Smooth muscle cell (in vitro differentiated cells): ENCODE measurements around the gene UBN1. TPM values are rescaled to one million over a fixed set of nuclear protein-coding genes. Genes with fewer than 3 reads are reported as not detected.

Experiments used
- DNase-seq: peaks from one replicate; lab custom pipeline; 2025; ENCODE audit not compliant: unreplicated experiment; lab: John Stamatoyannopoulos, UW
- H2AFZ ChIP-seq: fragments of 200-600 bp; sonication (generic); 2 replicates; pipeline ENCODE4 v1.6.0; 2016; ENCODE audit warnings: antibody characterized with exemption, low read depth, mild to moderate bottlenecking
- H3F3A ChIP-seq: fragments of 200-600 bp; sonication (generic); 2 replicates; pipeline ENCODE4 v1.6.0; 2017; ENCODE audit warnings: antibody characterized with exemption, low read depth
- H3K27ac ChIP-seq: fragments of 200-600 bp; sonication (generic); 2 replicates; pipeline ENCODE4 v1.5.1; 2016; ENCODE audit warnings: low read depth, mild to moderate bottlenecking
- H3K27me3 ChIP-seq: fragments of 200-600 bp; sonication (generic); 2 replicates; pipeline ENCODE4 v1.6.1; 2016; ENCODE audit warnings: low read depth, mild to moderate bottlenecking
- H3K36me3 ChIP-seq: fragments of 200-600 bp; sonication (generic); 2 replicates; pipeline ENCODE4 v1.5.1; 2016; ENCODE audit warnings: low read depth
- H3K4me1 ChIP-seq: fragments of 200-600 bp; sonication (generic); 2 replicates; pipeline ENCODE4 v1.5.1; 2016; ENCODE audit warnings: low read depth
- H3K4me2 ChIP-seq: fragments of 200-600 bp; sonication (generic); 2 replicates; pipeline ENCODE4 v1.6.0; 2016; ENCODE audit warnings: mild to moderate bottlenecking
- H3K4me3 ChIP-seq: fragments of 200-600 bp; sonication (generic); 2 replicates; pipeline ENCODE4 v1.5.1; 2016; ENCODE audit warnings: mild to moderate bottlenecking
- H3K79me2 ChIP-seq: fragments of 200-600 bp; sonication (generic); 2 replicates; pipeline ENCODE4 v1.6.0; 2016; ENCODE audit warnings: low read depth, mild to moderate bottlenecking
- H3K9ac ChIP-seq: fragments of 200-600 bp; sonication (generic); 2 replicates; pipeline ENCODE4 v1.6.0; 2016; ENCODE audit warnings: low read depth
- H3K9me3 ChIP-seq: fragments of 200-600 bp; sonication (generic); replicated peaks from 2 replicates; pipeline ENCODE4 v1.5.1; 2016; ENCODE audit warnings: low read depth
- H4K20me1 ChIP-seq: fragments of 200-600 bp; sonication (generic); 2 replicates; pipeline ENCODE4 v1.6.0; 2016; ENCODE audit warnings: low read depth
- WGBS: methylation state at CpG from one replicate; pipeline ENCODE4 v1.1.7; 2016; ENCODE audit warnings: low lambda C conversion rate; 5-methylcytosine and 5-hydroxymethylcytosine counted together
- polyA plus RNA-seq: library from polyadenylated mRNA; unstranded; fragments of >200 nt; fragmentation: Nextera tagmentation; extraction: Ambion mirVana; gene quantifications from 2 replicates; pipeline ENCODE4 v1.2.1, GENCODE V29; 2016
- total RNA-seq: library from RNA; depleted of rRNA; stranded (reverse); fragments of >200 nt; gene quantifications from 2 replicates; pipeline ENCODE4 v1.2.3, GENCODE V29; 2014
- TF ChIP-seq, protein P1 (sequence below): fragments of 200-600 bp; sonication (generic); IDR thresholded peaks from 2 replicates; pipeline ENCODE4 v1.5.1; 2017; ENCODE audit warnings: borderline replicate concordance, mild to moderate bottlenecking, antibody characterized with exemption; ENCODE audit not compliant: insufficient read depth, poor library complexity, severe bottlenecking

The UBN1 gene
- total and polyA plus RNA-seq, 2 experiments from 2014 or later = 16.2 to 29.7 TPM

DNA sequence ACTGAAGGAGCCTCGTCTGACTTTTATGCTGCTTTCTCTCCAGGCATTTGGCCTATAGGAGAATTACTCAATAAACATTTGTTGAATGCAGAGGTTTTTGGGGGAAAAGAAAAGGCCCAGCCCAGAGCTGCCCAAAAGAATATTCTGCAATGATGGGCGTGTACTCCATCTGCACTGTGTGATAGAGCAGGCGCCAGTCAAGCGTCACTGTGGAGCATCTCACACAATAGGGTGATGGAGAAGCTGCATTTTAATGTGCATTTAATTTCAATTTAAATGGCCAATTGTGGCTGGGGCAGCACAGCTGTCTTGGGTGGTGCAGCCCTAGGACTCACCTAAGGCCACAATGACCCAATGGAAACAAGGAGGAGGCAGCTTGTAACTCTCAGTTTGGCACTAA, 20.8 kb upstream of the UBN1 start:
- WGBS = 99% methylated on average over 4 of the region's 4 CpGs
- Histone ChIP-seq H3K36me3 (peaks cover 11% of the 10 kb centered on the region), H3K4me3 (no peak overlapping the region), H3K27me3 (no peaks in the 10 kb centered on the region), H3K9ac (no peak overlapping the region), H2AFZ (no peak overlapping the region), H3K4me1 (no peaks in the 10 kb centered on the region), H3K79me2 (no peaks in the 10 kb centered on the region), H4K20me1 (no peaks in the 10 kb centered on the region), H3K27ac (no peak overlapping the region), H3K4me2 (no peak overlapping the region), H3K9me3 (no peaks in the 10 kb centered on the region), H3F3A (no peaks in the 10 kb centered on the region)
- TF ChIP-seq, protein P1, sequence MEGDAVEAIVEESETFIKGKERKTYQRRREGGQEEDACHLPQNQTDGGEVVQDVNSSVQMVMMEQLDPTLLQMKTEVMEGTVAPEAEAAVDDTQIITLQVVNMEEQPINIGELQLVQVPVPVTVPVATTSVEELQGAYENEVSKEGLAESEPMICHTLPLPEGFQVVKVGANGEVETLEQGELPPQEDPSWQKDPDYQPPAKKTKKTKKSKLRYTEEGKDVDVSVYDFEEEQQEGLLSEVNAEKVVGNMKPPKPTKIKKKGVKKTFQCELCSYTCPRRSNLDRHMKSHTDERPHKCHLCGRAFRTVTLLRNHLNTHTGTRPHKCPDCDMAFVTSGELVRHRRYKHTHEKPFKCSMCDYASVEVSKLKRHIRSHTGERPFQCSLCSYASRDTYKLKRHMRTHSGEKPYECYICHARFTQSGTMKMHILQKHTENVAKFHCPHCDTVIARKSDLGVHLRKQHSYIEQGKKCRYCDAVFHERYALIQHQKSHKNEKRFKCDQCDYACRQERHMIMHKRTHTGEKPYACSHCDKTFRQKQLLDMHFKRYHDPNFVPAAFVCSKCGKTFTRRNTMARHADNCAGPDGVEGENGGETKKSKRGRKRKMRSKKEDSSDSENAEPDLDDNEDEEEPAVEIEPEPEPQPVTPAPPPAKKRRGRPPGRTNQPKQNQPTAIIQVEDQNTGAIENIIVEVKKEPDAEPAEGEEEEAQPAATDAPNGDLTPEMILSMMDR = no peak
- DNase-seq = no peak

DNA sequence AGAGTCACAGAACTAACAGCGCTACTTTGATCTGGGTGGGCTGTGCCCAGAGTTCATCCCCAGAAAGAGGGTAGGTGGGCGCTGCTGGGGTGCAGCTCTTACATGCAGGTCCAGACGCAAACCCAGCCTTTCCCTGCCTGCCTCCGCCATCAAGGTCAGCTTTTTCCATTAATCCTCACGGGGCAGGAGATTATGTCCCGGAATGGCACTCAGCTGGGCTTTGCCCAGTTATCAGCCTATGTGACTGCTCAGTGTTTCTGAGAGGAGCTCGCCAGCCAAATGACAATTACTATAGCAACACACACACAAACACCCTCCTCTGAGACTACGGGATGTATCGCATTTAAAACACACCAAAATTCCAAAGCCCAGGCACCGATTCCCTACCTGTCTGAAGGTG, 20.3 kb upstream of the UBN1 start:
- H3K9ac ChIP-seq = no peak overlapping the region
- H3K36me3 ChIP-seq = peaks cover 11% of the 10 kb centered on the region
- no peaks in the 10 kb centered on the region for H3K79me2 ChIP-seq

DNA sequence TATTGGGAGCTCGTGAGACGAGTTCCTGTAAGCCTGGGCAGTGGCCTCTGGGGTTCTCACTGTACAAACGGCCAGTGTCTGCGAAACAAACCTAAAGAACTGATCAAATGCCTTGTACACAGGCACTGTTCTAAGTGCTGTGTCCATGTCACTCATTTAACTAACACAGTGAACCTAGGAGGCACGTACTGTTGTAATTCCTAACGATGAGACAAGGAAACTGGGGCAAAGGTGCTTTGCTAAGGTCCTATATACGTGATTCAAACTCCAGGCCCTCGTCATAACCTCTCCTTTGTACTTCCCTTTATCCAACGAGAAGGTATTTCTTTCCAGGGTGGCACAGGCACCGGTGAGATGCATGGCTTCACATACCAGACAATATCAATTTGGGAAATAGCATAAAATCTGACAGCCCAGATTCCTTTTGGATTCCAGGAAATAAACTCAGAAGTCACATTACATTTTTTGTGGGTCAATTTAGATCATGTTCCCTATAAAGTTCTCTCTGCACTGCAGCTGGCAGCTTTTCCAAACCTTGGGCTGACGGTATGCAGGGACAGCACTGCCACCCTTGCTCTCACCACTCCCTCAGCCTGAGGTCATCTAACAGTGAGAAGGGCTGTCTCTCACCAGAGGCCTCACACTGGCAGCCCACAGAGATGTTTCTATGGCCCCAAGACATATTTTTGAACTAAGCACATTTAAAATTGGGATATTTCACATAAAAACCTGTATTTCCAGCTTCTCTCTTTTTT, 18.5 kb upstream of the UBN1 start:
- no peaks in the 10 kb centered on the region for H3K27me3 ChIP-seq
- no peak overlapping the region for H3K4me2 ChIP-seq
- no peak for DNase-seq
- H4K20me1 ChIP-seq = peaks cover 12% of the 10 kb centered on the region
- WGBS = 91% methylated on average over 11 of the region's 11 CpGs
- no peaks in the 10 kb centered on the region for H3K79me2 ChIP-seq
- H3K36me3 ChIP-seq = peaks cover 18% of the 10 kb centered on the region
- H3K4me3 ChIP-seq = no peak overlapping the region
- TF ChIP-seq, protein P1 = no peak
- H3K4me1 ChIP-seq = no peaks in the 10 kb centered on the region
- no peaks in the 10 kb centered on the region for H3F3A ChIP-seq
- H3K27ac ChIP-seq = no peak overlapping the region
- H3K9ac ChIP-seq = no peak overlapping the region
- no peak overlapping the region for H2AFZ ChIP-seq
- H3K9me3 ChIP-seq = no peaks in the 10 kb centered on the region

More for the DNA sequence above, 20.3 kb upstream of the UBN1 start:
- no peak overlapping the region for H3K4me3 ChIP-seq
- no peaks in the 10 kb centered on the region for H4K20me1 ChIP-seq
- no peaks in the 10 kb centered on the region for H3F3A ChIP-seq
- H3K4me1 ChIP-seq = no peaks in the 10 kb centered on the region
- H2AFZ ChIP-seq = no peak overlapping the region
- no peak overlapping the region for H3K4me2 ChIP-seq
- H3K27ac ChIP-seq = no peak overlapping the region
- no peak for DNase-seq
- TF ChIP-seq, protein P1 = no peak
- no peaks in the 10 kb centered on the region for H3K9me3 ChIP-seq
- no peaks in the 10 kb centered on the region for H3K27me3 ChIP-seq
- 96% methylated on average over 10 of the region's 10 CpGs for WGBS

DNA sequence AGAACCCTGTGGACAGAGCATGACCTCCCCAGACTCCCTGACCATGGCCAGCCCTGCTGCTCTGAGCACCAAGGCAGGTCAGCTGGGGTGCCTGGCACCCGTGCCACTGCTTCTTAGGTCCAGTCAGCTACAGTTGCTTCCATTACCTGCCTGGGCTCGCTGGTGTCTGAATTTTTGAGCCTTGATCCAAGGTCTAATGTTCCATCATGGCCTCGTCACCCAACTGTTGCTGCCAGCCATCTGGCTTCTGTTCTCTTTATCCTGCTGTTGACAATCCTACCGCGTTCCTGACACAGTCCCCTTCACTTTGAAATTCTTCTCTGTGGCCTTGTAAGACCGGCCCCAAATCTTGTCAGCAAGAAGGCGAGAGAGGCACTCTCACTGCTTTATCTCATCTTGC, 16.9 kb upstream of the UBN1 start:
- Histone ChIP-seq H3K4me2 (no peak overlapping the region), H3K9me3 (no peaks in the 10 kb centered on the region), H3K27ac (no peak overlapping the region), H3K9ac (no peak overlapping the region), H2AFZ (no peak overlapping the region), H3K4me1 (no peaks in the 10 kb centered on the region), H3K4me3 (no peak overlapping the region), H3F3A (no peaks in the 10 kb centered on the region), H3K79me2 (peaks cover 4% of the 10 kb centered on the region), H4K20me1 (peaks cover 25% of the 10 kb centered on the region), H3K36me3 (peaks cover 17% of the 10 kb centered on the region), H3K27me3 (no peaks in the 10 kb centered on the region)
- no peak for DNase-seq
- WGBS = 72% methylated on average over 7 of the region's 7 CpGs
- TF ChIP-seq, protein P1 = no peak
